Left lung (tissue), 10 donors: Measurements from ENCODE around the gene RFX2. TPM values are rescaled to one million over a fixed set of nuclear protein-coding genes. Genes with fewer than 3 reads are reported as not detected.

Experiments
- ATAC-seq: fragments of 200-7000 bp; cut with Tn5 transposase; one replicate; pipeline ENCODE4 v1.9.1; 2020; ENCODE audit warnings: moderate library complexity
- DNase-seq, 4 donors: peaks; one replicate each; pipeline ENCODE4 v3.0.0-alpha.2; 2013 to 2020
- H3K27ac ChIP-seq, 2 donors: fragments of 200-600 bp; sonication (generic) in 1 of 2; one replicate each; pipeline versions ENCODE4 v1.5.0 to v1.8.0; 2020 to 2021
- H3K27me3 ChIP-seq, 2 donors: fragments of 200-600 bp; sonication (generic) in 1 of 2; one replicate each; pipeline versions ENCODE4 v1.5.0 to v1.8.0; 2020 to 2021
- H3K36me3 ChIP-seq, 2 donors: fragments of 200-600 bp; sonication (generic) in 1 of 2; one replicate each; pipeline versions ENCODE4 v1.5.0 to v1.8.0; 2020 to 2021
- H3K4me1 ChIP-seq, 2 donors: fragments of 200-600 bp; one replicate each; pipeline ENCODE4 v1.8.0; 2021
- H3K4me3 ChIP-seq, 2 donors: fragments of 200-600 bp; sonication (generic) in 1 of 2; one replicate each; pipeline versions ENCODE4 v1.5.0 to v1.8.0; 2020 to 2021; ENCODE audit warnings: mild to moderate bottlenecking in 1 of 2
- H3K9me3 ChIP-seq, 2 donors: fragments of 200-600 bp; sonication (generic) in 1 of 2; one replicate each; pipeline versions ENCODE4 v1.5.0 to v1.8.0; 2020 to 2021
- intact Hi-C, 2 donors: fragments of 100-400 bp; cut with DNase I; formaldehyde crosslinking; loops; one replicate each; pipeline versions ENCODE4 v1.11.2 to v1.14.2; 2022
- polyA plus RNA-seq, 6 donors: library from polyadenylated mRNA; unstranded; fragments of 120-200 nt; gene quantifications; one replicate each; pipeline ENCODE4 v1.2.1, GENCODE V29; 2013; ENCODE audit not compliant: insufficient read length in 6 of 6
- total RNA-seq, 2 donors: library from RNA; stranded (reverse); fragmentation: NEBNext Ultra II Directional; extraction: Animal tissue kit (Norgen Biotek cat#: 25700); gene quantifications; one replicate each; pipeline ENCODE4 v1.2.1, GENCODE V29; 2021
- TF ChIP-seq, protein P1 (sequence below), 2 donors: fragments of 200-600 bp; sonication (generic) in 1 of 2; IDR thresholded peaks; one replicate each; pipeline versions ENCODE4 v1.5.0 to v1.8.0; 2021; ENCODE audit warnings: antibody characterized with exemption in 2 of 2
- donor health status: DM: no; HTN: yes; CAD: no.
- donor health status: DM: no; HTN: no; CAD: no.

The RFX2 gene
- total and polyA plus RNA-seq, 8 donors = 12.7 to 18.8 (median 16.5) TPM

DNA sequence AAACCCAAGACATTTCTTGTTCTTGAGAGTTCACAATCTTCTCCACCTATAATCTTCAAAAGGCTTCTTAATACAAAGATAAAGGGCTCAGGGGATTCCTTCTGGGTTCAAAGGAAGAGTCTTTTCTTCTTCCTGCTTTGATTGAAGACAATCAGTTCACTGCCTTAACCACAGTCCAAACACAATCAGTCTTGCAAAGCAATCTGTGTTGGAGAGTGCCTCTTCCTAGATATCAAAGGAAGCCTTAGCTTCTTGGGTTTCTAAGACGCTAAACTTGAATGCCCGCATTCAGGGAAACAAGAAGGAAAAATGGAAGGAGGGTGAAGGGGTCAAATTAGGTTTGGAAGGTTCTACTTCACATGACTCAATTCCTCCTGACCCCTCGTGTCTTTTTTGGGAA, 159.6 kb downstream of the RFX2 start:
- no peaks in the 10 kb centered on the region for H3K9me3 ChIP-seq
- H3K4me3 ChIP-seq = no peak overlapping the region
- no peaks in the 10 kb centered on the region for H3K27me3 ChIP-seq
- TF ChIP-seq, protein P1, sequence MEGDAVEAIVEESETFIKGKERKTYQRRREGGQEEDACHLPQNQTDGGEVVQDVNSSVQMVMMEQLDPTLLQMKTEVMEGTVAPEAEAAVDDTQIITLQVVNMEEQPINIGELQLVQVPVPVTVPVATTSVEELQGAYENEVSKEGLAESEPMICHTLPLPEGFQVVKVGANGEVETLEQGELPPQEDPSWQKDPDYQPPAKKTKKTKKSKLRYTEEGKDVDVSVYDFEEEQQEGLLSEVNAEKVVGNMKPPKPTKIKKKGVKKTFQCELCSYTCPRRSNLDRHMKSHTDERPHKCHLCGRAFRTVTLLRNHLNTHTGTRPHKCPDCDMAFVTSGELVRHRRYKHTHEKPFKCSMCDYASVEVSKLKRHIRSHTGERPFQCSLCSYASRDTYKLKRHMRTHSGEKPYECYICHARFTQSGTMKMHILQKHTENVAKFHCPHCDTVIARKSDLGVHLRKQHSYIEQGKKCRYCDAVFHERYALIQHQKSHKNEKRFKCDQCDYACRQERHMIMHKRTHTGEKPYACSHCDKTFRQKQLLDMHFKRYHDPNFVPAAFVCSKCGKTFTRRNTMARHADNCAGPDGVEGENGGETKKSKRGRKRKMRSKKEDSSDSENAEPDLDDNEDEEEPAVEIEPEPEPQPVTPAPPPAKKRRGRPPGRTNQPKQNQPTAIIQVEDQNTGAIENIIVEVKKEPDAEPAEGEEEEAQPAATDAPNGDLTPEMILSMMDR (IDR thresholded peaks at IDR 0.05) = no peak
- intact Hi-C loops = no loop called here
- peaks cover 61 to 95% of the 10 kb centered on the region in 2 donors for H3K4me1 ChIP-seq
- peak overlapping the region in 1 of 2 donors; percentile 41 for H3K27ac ChIP-seq
- peaks cover 0 to 14% of the 10 kb centered on the region in 2 donors for H3K36me3 ChIP-seq
- ATAC-seq = no peak
- DNase-seq = no peak

DNA sequence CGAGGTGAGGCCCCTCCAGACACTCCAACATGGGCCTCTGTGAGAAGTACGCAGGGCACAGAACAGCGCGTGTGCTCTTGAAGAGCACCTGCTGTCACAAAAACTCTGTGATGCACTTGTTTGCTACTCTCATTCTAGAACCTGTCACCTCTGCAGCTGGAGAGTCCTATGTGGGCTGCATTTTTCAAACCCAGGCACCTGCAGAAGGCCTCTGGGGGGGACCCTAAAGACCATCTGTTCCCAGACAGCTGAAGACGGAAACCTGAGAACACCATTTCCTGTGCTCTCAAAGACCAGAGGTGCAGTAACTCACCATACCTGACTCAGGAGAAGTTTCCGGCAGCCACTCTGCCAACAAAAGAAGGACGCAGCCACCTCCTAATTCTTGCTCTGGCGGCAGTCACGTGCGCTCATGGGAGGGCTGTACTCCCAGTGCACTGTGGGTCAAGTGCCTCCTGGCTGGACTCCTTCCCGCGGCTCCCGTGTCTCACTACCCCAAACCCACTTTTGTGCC, 160.5 kb downstream of the RFX2 start:
- peaks cover 56 to 86% of the 10 kb centered on the region in 2 donors for H3K4me1 ChIP-seq
- no peaks in the 10 kb centered on the region for H3K27me3 ChIP-seq
- peak; percentile 59 for ATAC-seq
- H3K4me3 ChIP-seq = no peak overlapping the region
- peaks cover 0 to 14% of the 10 kb centered on the region in 2 donors for H3K36me3 ChIP-seq
- TF ChIP-seq, protein P1 (IDR thresholded peaks at IDR 0.05) = no peak
- H3K27ac ChIP-seq = peak overlapping the region in 1 of 2 donors; percentile 85
- no peaks in the 10 kb centered on the region for H3K9me3 ChIP-seq
- intact Hi-C loops = no loop called here
- DNase-seq = peak in 3 of 4 donors; percentile 58 to 83 (median 82)

DNA sequence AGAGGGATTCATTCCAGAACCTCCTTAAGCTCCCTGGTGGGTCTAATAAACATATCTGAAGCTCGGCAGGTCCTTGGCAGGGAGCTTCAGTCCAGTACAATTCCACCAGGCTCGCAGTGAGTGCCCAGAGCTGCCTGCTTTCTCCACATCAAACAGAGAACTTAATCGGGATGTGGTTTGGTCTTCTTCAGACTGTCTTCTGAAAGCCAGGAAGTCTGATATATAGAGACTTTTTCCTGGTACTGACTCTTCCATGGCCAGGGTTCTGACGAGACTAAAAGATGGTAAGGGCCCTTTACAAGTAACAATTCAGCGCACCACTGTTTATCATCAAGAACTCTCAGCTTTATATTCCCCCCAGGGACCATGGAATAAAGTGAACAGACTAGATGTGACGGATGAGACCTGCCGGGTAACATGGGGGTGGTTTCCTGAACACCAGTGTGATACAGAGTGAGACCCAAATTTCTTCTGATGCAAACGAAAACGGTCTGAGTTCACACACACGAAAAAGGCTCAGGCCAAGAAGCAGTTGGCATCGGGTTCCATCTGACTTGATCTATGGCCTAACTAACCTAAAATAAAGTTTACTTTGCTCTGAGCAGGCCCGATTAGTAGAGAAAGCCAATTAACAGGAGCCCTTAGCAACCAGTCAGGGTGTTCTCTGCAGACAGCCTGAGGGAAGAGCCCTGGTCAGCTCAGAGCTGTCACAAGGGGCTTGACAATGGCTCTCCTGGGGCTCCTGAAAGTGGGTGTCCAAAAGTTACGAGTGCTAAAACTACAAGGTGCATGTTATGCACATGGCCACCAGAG, 161.3 kb downstream of the RFX2 start:
- TF ChIP-seq, protein P1 (IDR thresholded peaks at IDR 0.05) = no peak
- DNase-seq = peak in 1 of 4 donors; percentile 2
- peak overlapping the region; percentile 71 to 85 for H3K27ac ChIP-seq
- no peak for ATAC-seq
- H3K27me3 ChIP-seq = no peaks in the 10 kb centered on the region
- H3K4me1 ChIP-seq = peaks cover 47 to 77% of the 10 kb centered on the region in 2 donors
- peaks cover 0 to 14% of the 10 kb centered on the region in 2 donors for H3K36me3 ChIP-seq
- no peak overlapping the region for H3K4me3 ChIP-seq
- intact Hi-C loops = no loop called here
- H3K9me3 ChIP-seq = no peaks in the 10 kb centered on the region

DNA sequence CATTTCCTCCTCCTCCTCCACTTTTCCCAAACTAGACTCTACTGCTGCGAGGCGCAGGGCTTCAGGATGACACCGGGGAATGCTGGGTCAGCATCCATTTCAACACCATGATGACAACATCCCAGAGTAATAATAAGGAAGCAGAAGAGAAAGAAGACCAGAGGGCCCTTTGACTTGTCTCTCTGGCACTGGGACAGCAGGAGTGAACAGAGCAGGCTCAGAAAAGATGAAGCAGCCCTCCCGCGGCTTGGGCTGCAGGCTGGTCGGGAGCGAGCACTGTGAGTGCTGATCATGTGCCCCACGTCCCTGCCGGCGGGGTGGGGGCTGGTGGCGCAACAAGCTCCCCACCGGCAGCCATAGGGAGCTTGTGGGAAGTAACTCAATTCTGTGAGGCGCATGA, 162.9 kb downstream of the RFX2 start:
- Histone ChIP-seq H3K36me3 (peaks cover 0 to 14% of the 10 kb centered on the region in 2 donors), H3K4me3 (no peak overlapping the region), H3K4me1 (peaks cover 31 to 65% of the 10 kb centered on the region in 2 donors), H3K9me3 (no peaks in the 10 kb centered on the region), H3K27me3 (no peaks in the 10 kb centered on the region), H3K27ac (peak overlapping the region; percentile 71 to 85)
- DNase-seq = peak in 3 of 4 donors; percentile 73 to 87 (median 82)
- TF ChIP-seq, protein P1 (IDR thresholded peaks at IDR 0.05) = no peak
- intact Hi-C loops = no loop called here
- peak; percentile 53 for ATAC-seq

DNA sequence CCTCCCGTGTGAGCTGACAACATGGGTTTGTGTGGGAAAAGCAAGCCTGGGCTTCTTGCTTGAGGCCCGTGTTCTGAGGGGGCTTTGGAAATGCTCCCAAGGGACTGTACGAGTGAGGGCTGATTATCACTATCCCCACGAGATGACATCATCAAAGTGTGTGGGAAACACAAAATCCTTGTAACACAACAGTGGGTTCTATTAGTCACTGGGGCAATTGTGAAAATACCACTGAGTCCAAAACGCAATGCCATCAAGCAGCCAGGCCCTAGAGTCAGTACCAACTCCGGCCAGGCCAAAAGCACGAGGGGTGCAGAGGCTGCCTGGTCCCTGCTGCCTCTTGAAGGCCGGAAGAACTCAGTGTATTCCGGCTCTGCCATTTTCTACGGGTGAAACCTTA, 166.7 kb downstream of the RFX2 start:
- Histone ChIP-seq H3K36me3 (peaks cover 0 to 30% of the 10 kb centered on the region in 2 donors), H3K4me1 (peaks cover 12 to 33% of the 10 kb centered on the region in 2 donors), H3K9me3 (no peaks in the 10 kb centered on the region), H3K27me3 (no peaks in the 10 kb centered on the region), H3K4me3 (no peak overlapping the region), H3K27ac (no peak overlapping the region)
- TF ChIP-seq, protein P1 (IDR thresholded peaks at IDR 0.05) = no peak
- intact Hi-C loops = no loop called here
- no peak for ATAC-seq
- DNase-seq = no peak
